ENCODE measurements around the gene SH3RF3. TPM values are rescaled to one million over a fixed set of nuclear protein-coding genes. Genes with fewer than 3 reads are reported as not detected.

Gene SH3RF3
- total RNA-seq, 2 donors from 2014 or later, result 1.3 to 2.5 TPM

DNA sequence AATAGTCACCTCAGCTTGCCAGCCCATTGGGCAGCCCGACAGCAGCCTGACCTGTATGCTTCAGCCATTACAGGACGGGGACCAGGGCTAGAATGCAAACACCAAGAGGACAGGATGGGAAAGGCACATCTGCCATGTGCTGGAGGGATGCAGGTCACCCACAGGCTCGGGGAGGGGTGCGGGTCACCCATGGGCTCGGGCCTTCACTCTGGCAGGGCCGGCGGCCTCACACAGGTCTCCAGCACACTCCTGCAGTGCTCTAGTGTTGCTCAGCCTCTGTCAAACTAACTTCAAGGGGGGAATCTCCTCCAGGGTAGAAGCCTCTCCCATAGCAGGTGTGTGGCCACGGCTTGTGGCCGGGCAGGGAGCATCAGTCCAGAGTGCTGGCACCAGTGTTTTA, 262.2 kb downstream of the SH3RF3 start:
- Histone ChIP-seq H3K4me1 (no peaks in the 10 kb centered on the region), H3K27ac (no peak overlapping the region), H3K36me3 (no peaks in the 10 kb centered on the region), H3K9me3 (no peaks in the 10 kb centered on the region), H3K9ac (ENCODE audit: low read depth in 2 of 2, low read length in 2 of 2) (no peak overlapping the region), H3K4me3 (no peak overlapping the region), H3K27me3 (no peaks in the 10 kb centered on the region)
- TF ChIP-seq, protein P1, sequence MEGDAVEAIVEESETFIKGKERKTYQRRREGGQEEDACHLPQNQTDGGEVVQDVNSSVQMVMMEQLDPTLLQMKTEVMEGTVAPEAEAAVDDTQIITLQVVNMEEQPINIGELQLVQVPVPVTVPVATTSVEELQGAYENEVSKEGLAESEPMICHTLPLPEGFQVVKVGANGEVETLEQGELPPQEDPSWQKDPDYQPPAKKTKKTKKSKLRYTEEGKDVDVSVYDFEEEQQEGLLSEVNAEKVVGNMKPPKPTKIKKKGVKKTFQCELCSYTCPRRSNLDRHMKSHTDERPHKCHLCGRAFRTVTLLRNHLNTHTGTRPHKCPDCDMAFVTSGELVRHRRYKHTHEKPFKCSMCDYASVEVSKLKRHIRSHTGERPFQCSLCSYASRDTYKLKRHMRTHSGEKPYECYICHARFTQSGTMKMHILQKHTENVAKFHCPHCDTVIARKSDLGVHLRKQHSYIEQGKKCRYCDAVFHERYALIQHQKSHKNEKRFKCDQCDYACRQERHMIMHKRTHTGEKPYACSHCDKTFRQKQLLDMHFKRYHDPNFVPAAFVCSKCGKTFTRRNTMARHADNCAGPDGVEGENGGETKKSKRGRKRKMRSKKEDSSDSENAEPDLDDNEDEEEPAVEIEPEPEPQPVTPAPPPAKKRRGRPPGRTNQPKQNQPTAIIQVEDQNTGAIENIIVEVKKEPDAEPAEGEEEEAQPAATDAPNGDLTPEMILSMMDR (IDR thresholded peaks at IDR 0.05), result no peak
- DNase-seq, result no peak
- intact Hi-C loops (cut with DNase I), result no loop called here

DNA sequence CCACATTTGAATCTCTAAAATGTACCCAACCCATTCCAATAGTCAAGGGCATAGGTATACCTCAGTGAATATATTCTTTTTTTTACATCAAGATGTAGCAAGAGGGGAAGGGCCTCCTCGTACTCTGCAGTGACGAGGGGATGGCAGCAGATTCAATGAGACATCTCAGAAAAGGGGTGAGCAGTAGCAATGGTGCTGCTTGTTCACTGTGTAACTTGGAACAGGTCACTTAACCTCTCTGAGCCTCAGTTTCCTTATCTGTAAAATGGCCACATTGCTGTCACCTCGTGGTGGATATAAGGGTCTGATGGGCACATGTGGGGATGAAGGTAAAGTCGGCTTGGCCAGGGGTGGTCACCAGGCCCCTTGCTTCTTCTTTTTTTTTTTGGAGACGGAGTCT, 263.1 kb downstream of the SH3RF3 start:
- Histone ChIP-seq H3K36me3 (no peaks in the 10 kb centered on the region), H3K9ac (ENCODE audit: low read depth in 2 of 2, low read length in 2 of 2) (no peak overlapping the region), H3K27ac (no peak overlapping the region), H3K4me3 (no peak overlapping the region), H3K9me3 (no peaks in the 10 kb centered on the region), H3K4me1 (no peaks in the 10 kb centered on the region), H3K27me3 (no peaks in the 10 kb centered on the region)
- intact Hi-C loops (cut with DNase I), result no loop called here
- TF ChIP-seq, protein P1 (IDR thresholded peaks at IDR 0.05), result no peak
- DNase-seq, result no peak

DNA sequence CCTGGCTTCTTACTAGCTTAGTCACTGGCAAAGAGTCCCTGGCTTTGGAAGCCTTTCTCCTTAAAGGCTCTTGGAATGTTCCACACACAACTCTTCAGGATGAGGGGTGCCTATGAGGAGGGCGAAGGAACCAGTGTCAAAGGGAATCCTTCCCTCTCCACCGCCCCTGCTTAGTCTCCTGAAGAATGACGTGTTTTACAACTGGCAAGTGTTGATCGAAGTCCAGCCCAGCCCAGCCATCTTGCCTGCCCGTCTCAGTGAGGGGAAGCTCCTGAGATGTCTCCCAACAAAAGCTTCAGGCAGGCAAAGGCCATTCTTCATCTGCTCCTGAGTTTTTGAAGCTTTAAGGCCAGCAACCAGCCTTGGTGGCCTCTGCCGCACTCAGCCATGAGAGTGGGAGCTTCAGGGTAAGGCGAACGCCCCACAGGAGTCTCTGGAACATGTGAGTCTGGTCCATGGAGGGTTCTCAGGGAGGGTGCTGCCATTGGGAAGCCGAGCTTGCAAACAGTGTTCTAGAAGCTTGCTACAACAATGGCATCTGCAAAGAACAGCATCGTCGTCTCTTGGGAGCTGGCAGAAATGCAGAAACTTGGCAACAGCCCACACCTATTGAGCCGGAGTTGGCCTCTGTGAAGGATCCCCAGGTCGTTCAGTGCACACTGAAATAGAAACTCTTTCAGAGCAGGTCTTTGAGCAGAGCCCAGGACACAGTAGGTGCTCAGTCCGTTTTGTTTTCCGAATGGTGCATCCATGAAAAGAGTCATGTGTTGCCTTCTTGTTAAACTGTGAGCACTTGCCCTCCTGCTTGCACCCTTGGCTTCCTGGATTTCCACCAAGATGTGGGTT, 264.0 kb downstream of the SH3RF3 start:
- H3K9me3 ChIP-seq, result no peaks in the 10 kb centered on the region
- H3K9ac ChIP-seq (ENCODE audit: low read depth in 2 of 2, low read length in 2 of 2), result no peak overlapping the region
- H3K4me1 ChIP-seq, result no peaks in the 10 kb centered on the region
- H3K4me3 ChIP-seq, result no peak overlapping the region
- TF ChIP-seq, protein P1 (IDR thresholded peaks at IDR 0.05), result no peak
- no peak overlapping the region for H3K27ac ChIP-seq
- intact Hi-C loops (cut with DNase I), result no loop called here
- DNase-seq, result no peak
- H3K27me3 ChIP-seq, result no peaks in the 10 kb centered on the region
- H3K36me3 ChIP-seq, result no peaks in the 10 kb centered on the region

DNA sequence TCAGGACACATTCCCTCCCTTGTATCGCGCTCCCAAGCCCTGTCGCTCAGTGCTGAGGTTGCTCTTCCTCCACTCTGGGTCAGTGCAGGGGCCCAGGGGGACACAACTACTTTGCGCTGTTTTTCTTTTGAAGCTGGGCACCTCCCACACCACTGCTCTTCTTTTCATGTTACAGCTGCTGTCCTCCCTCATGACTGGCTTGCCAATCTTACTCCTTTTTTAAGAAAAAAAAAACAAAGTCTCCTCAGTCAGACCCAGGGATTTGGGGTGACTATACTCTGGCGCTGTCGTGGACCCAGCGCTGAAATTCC, 264.6 kb downstream of the SH3RF3 start:
- intact Hi-C loops (cut with DNase I), result no loop called here
- Histone ChIP-seq H3K27me3 (no peaks in the 10 kb centered on the region), H3K4me3 (no peak overlapping the region), H3K9me3 (no peaks in the 10 kb centered on the region), H3K27ac (no peak overlapping the region), H3K4me1 (no peaks in the 10 kb centered on the region), H3K36me3 (no peaks in the 10 kb centered on the region), H3K9ac (ENCODE audit: low read depth in 2 of 2, low read length in 2 of 2) (no peak overlapping the region)
- TF ChIP-seq, protein P1 (IDR thresholded peaks at IDR 0.05), result no peak
- no peak for DNase-seq

DNA sequence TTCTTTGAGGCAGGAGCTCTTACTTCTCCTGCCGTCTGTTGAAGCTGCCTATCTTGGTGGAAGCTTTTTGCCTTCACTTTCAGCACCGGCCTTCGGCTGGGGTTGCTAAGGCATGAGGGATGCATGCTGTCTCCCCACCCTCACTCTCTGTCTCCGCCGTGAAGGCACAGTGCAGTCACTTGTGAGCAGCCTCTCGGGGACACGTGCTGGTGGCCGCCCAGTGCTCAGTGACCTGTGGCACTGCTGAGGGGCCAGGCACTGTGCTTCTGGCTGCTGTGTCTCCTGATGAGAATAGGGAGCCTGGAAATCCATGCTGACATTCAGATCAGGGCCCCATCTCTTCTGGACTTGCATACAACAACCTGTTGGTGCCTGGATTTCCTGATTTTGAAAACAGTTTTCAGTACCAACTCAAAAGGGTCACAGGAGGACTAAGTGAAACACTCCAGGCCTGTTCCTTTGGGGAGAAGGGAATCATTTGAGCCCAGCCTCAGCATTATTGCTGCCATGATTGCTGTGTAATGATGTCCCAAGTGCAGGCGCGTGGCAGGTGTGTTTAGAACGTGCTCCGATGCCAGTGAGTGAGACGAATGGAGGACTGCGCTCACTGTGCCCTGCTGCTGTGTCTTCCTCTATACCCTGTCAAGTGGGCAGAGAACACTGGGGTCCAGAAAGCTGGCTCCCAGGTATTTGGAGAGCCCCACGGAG, 266.6 kb downstream of the SH3RF3 start:
- no peaks in the 10 kb centered on the region for H3K36me3 ChIP-seq
- no peak overlapping the region for H3K9ac ChIP-seq (ENCODE audit: low read depth in 2 of 2, low read length in 2 of 2)
- TF ChIP-seq, protein P1 (IDR thresholded peaks at IDR 0.05), result no peak
- H3K9me3 ChIP-seq, result no peaks in the 10 kb centered on the region
- no peak overlapping the region for H3K4me3 ChIP-seq
- intact Hi-C loops (cut with DNase I), result no loop called here
- no peak overlapping the region for H3K27ac ChIP-seq
- no peaks in the 10 kb centered on the region for H3K4me1 ChIP-seq
- H3K27me3 ChIP-seq, result no peaks in the 10 kb centered on the region
- no peak for DNase-seq
